HEK293T (cell line): Measurements from ENCODE around the gene MED12.

Experiments used
- CTCF ChIA-PET: fragments of 350-600 bp; formaldehyde crosslinking; extraction: SDS; loops from one replicate; lab custom pipeline; 2021; ENCODE audit warnings: antibody characterized with exemption, inconsistent platforms; lab: Yijun Ruan, JAX
- POLR2A ChIA-PET: fragments of 350-600 bp; formaldehyde crosslinking; extraction: SDS; loops from one replicate; lab custom pipeline; 2020; ENCODE audit warnings: antibody characterized with exemption, inconsistent platforms; lab: Yijun Ruan, JAX
- DNase-seq: peaks from one replicate; pipeline ENCODE4 v3.0.0; 2012; ENCODE audit warnings: mixed read lengths; ENCODE audit errors: extremely low spot score
- ARNT ChIP-seq: fragments of 450-650 bp; IDR thresholded peaks from 2 replicates; pipeline ENCODE4 v1.6.1; 2017; ENCODE audit warnings: mild to moderate bottlenecking
- BHLHE40 ChIP-seq: fragments of 450-650 bp; IDR thresholded peaks from 2 replicates; pipeline ENCODE4 v1.6.1; 2016; ENCODE audit warnings: mild to moderate bottlenecking, moderate library complexity, borderline replicate concordance
- CTBP1 ChIP-seq: fragments of 450-650 bp; IDR thresholded peaks from 2 replicates; pipeline ENCODE4 v1.6.1; 2016; ENCODE audit warnings: borderline replicate concordance
- ELF4 ChIP-seq: fragments of 450-650 bp; IDR thresholded peaks from 2 replicates; pipeline ENCODE4 v1.6.1; 2017; ENCODE audit warnings: antibody characterized with exemption
- FOXA1 ChIP-seq: fragments of 450-650 bp; IDR thresholded peaks from 2 replicates; pipeline ENCODE4 v1.6.1; 2016; ENCODE audit warnings: mild to moderate bottlenecking
- FOXK2 ChIP-seq: fragments of 450-650 bp; IDR thresholded peaks from 2 replicates; pipeline ENCODE4 v1.6.1; 2016; ENCODE audit warnings: mild to moderate bottlenecking
- FOXM1 ChIP-seq: fragments of 450-650 bp; IDR thresholded peaks from 2 replicates; pipeline ENCODE4 v1.6.1; 2017; ENCODE audit warnings: mild to moderate bottlenecking, borderline replicate concordance
- HDGF ChIP-seq: fragments of 450-650 bp; IDR thresholded peaks from 2 replicates; pipeline ENCODE4 v1.6.1; 2017; ENCODE audit warnings: antibody characterized with exemption, borderline replicate concordance
- L3MBTL2 ChIP-seq: fragments of 450-650 bp; conservative IDR thresholded peaks from 2 replicates; pipeline ENCODE4 v1.6.1; 2016; ENCODE audit warnings: mild to moderate bottlenecking
- LEF1 ChIP-seq: fragments of 450-650 bp; IDR thresholded peaks from 2 replicates; pipeline ENCODE4 v1.6.1; 2017; ENCODE audit warnings: mild to moderate bottlenecking, borderline replicate concordance
- NFRKB ChIP-seq: fragments of 450-650 bp; IDR thresholded peaks from 2 replicates; pipeline ENCODE4 v1.6.1; 2016; ENCODE audit warnings: mild to moderate bottlenecking, moderate library complexity
- PKNOX1 ChIP-seq: fragments of 450-650 bp; IDR thresholded peaks from 2 replicates; pipeline ENCODE4 v1.6.1; 2016
- SP1 ChIP-seq: fragments of 450-650 bp; IDR thresholded peaks from 2 replicates; pipeline ENCODE4 v1.6.1; 2017
- SUZ12 ChIP-seq: fragments of 450-650 bp; IDR thresholded peaks from 2 replicates; pipeline ENCODE4 v1.6.1; 2016; ENCODE audit warnings: mild to moderate bottlenecking
- TARDBP ChIP-seq: fragments of 450-650 bp; IDR thresholded peaks from 2 replicates; pipeline ENCODE4 v1.6.1; 2016
- ZNF384 ChIP-seq: fragments of 450-650 bp; IDR thresholded peaks from 2 replicates; pipeline ENCODE4 v1.6.1; 2016

MED12 gene

GRCh38 chrX:71099736-71100135 lies 18.7 kb upstream of the MED12 start:
- no peak for DNase-seq
- TF ChIP-seq SP1 (no peak), PKNOX1 (no peak), HDGF (no peak), ZNF384 (no peak)
- CTCF ChIA-PET, result interaction anchor here (1.2 kb wide), 2 partner anchors 18 to 29 kb away, joined by 3 read pairs; partner anchors contain the start of gene MED12
- POLR2A ChIA-PET, result interaction anchor here (4.0 kb wide), 1 partner anchor 18 kb away, joined by 24 read pairs; the partner anchor contains the start of gene MED12

DNA sequence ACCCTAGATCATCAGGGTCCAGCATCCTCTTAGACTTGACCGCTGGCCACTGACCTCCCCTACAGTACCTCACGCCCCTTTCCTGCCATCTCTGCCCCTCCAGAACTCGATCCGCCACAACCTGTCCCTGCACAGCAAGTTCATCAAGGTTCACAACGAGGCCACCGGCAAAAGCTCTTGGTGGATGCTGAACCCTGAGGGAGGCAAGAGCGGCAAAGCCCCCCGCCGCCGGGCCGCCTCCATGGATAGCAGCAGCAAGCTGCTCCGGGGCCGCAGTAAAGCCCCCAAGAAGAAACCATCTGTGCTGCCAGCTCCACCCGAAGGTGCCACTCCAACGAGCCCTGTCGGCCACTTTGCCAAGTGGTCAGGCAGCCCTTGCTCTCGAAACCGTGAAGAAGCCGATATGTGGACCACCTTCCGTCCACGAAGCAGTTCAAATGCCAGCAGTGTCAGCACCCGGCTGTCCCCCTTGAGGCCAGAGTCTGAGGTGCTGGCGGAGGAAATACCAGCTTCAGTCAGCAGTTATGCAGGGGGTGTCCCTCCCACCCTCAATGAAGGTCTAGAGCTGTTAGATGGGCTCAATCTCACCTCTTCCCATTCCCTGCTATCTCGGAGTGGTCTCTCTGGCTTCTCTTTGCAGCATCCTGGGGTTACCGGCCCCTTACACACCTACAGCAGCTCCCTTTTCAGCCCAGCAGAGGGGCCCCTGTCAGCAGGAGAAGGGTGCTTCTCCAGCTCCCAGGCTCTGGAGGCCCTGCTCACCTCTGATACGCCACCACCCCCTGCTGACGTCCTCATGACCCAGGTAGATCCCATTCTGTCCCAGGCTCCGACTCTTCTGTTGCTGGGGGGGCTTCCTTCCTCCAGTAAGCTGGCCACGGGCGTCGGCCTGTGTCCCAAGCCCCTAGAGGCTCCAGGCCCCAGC lies 17.6 kb upstream of the MED12 start:
- no peak for DNase-seq
- CTCF ChIA-PET, result no interaction called here
- POLR2A ChIA-PET, result interaction anchor here (1.1 to 4.0 kb wide), 3 partner anchors 17 to 41 kb away, joined by 3 to 24 read pairs (median 7); partner anchors contain the start of gene MED12
- TF ChIP-seq FOXA1, result no peak
- TF ChIP-seq L3MBTL2, result no peak
- no peak for TF ChIP-seq ZNF384
- no peak for TF ChIP-seq LEF1
- no peak for TF ChIP-seq CTBP1
- TF ChIP-seq SP1, result no peak
- no peak for TF ChIP-seq NFRKB
- no peak for TF ChIP-seq FOXM1
- no peak for TF ChIP-seq ELF4
- no peak for TF ChIP-seq BHLHE40
- no peak for TF ChIP-seq ARNT
- no peak for TF ChIP-seq SUZ12
- TF ChIP-seq PKNOX1, result no peak
- TF ChIP-seq FOXK2, result no peak
- TF ChIP-seq TARDBP, result no peak

DNA sequence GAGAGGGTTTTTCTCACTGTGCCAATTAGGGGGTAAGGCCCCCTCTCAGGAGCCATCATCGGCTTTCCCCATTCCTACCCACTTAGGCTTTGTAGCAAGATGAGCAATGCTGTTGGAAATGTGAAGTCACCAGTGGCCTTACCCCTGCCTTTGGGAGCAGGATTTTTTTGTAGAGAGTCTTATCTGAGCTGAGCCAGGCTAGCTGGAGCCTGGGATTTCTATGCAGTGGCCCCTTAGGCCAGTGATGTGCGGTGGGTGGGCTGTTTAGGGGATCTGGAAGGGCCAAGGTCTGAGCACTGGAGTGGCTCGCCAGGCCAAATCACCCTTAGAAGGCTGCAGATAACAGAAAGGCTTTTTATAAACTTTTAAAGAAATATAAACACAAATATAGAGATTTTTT lies 16.1 kb upstream of the MED12 start:
- no peak for DNase-seq
- POLR2A ChIA-PET, result interaction anchor here (1.4 to 4.0 kb wide), 3 partner anchors 10 to 24 kb away, joined by 4 to 24 read pairs (median 5); partner anchors contain the start of gene MED12
- CTCF ChIA-PET, result no interaction called here

DNA sequence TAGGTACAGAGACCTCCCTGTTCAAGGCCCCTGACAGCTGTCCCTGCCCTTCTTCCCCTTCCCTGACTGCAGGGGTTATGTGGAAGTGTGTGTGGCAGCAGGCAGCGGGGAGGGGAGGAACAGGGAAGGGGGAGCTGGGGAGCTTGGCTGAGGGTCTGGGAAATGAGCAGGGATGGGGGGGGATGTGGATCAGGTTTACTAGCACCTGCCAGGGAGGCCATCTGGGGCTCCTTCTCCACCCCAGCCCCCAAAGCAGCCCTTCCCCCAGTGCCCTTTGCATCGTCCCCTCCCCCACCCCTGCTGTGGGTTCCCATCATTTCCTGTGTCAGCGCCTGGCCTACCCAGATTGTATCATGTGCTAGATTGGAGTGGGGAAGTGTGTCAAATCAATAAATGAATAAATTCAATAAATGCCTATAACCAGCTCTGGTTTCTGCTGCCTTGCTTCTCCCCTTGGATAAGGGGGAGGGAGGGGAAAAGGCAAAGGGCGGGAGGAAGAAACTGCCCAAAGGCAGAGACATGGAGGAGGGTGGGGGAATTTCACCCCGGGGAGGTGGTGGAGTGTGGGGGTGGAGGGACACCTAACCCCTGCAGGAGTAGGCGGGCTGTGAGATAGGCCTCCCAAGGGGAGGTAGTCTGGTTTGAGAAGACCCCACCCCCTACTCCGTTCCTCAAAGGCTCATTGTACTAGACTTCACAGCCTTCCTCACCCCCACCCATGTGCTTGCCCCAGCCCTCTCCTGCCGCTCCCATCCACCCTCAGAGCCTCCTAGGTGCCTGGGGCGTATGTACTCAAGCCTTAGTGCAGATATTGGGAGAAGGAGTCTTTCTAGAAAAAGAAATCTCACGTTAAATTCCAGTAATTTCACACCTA lies 15.0 kb upstream of the MED12 start:
- DNase-seq, result no peak
- ChIA-PET CTCF (interaction anchor here (0.6 kb wide), 1 partner anchor 77 kb away, joined by 3 read pairs; no protein-coding TSS in a partner anchor), POLR2A (interaction anchor here (1.0 to 1.4 kb wide), 2 partner anchors 15 to 23 kb away, joined by 3 to 5 read pairs; partner anchors contain the start of gene MED12)
- TF ChIP-seq FOXA1 (no peak), L3MBTL2 (peak; percentile 44; the same call in 1 of the 2 replicates)

More for the DNA sequence above, 16.1 kb upstream of the MED12 start:
- no peak for TF ChIP-seq ARNT

DNA sequence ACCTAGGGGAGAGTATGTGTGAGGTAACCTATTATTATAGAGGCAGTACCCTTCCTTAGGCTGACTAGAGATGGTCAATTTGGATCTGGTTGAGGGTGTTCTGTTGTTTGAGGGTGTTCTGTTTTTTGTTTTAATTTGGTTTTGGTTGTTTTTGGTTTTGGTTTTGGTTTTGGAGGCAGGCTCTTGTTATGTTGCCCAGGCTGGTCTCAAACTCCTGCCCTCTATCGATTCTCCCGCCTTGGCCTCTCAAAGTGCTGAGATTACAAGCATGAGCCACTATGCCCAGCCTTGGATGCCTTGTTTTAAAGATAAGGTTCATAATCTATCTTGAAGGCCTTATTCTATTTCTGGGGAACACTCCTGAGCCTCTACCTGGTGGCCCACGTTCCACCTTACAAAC lies 12.8 kb upstream of the MED12 start:
- TF ChIP-seq TARDBP (no peak), FOXM1 (no peak), PKNOX1 (no peak), BHLHE40 (no peak), ELF4 (no peak), FOXA1 (no peak), ZNF384 (no peak), CTBP1 (no peak), ARNT (no peak), FOXK2 (no peak), SUZ12 (no peak), LEF1 (no peak), NFRKB (no peak)
- CTCF ChIA-PET, result no interaction called here

GRCh38 chrX:71106427-71106826 lies 12.0 kb upstream of the MED12 start, which contains the start of gene CXorf65:
CXorf65 (minus strand) TSS chrX:71106740; CDS start chrX:71106556, 184 bp downstream.
- CTCF ChIA-PET, result no interaction called here
- TF ChIP-seq SP1, result no peak
- no peak for TF ChIP-seq L3MBTL2
- no peak for TF ChIP-seq CTBP1
- no peak for TF ChIP-seq FOXM1
- TF ChIP-seq ZNF384, result no peak
- TF ChIP-seq FOXK2, result no peak
- TF ChIP-seq FOXA1, result no peak
- no peak for TF ChIP-seq ARNT
- TF ChIP-seq SUZ12, result no peak
- TF ChIP-seq ELF4, result no peak
- no peak for TF ChIP-seq PKNOX1
- no peak for TF ChIP-seq NFRKB
- no peak for TF ChIP-seq HDGF
- TF ChIP-seq LEF1, result no peak
- DNase-seq, result no peak
- POLR2A ChIA-PET, result interaction anchor here (1.1 kb wide), 1 partner anchor 11 kb away, joined by 3 read pairs; no protein-coding TSS in a partner anchor

More for the DNA sequence above, 12.8 kb upstream of the MED12 start:
- POLR2A ChIA-PET, result interaction anchor here (1.1 to 1.5 kb wide), 2 partner anchors 12 to 13 kb away, joined by 3 to 6 read pairs; partner anchors contain the start of gene MED12
- DNase-seq, result no peak
